MM.1S (cell line): ENCODE results near the gene ELAVL4.

ENCODE experiments used
- EZH2 ChIP-seq: fragments of 300-600 bp; sonication (generic); optimal IDR thresholded peaks from 2 replicates; pipeline ENCODE3; 2017; ENCODE audit warnings: low read depth, mild to moderate bottlenecking, antibody characterized with exemption, low read length, mixed read lengths
- EZH2phosphoT487 ChIP-seq: fragments of 300-600 bp; sonication (generic); IDR thresholded peaks from 2 replicates; pipeline ENCODE4 v1.6.1; 2018; ENCODE audit warnings: antibody characterized with exemption, low read length
- TF ChIP-seq, protein P1 (sequence below): fragments of 300-600 bp; sonication (generic); IDR thresholded peaks from 2 replicates; pipeline ENCODE4 v1.5.1; 2016; ENCODE audit warnings: antibody characterized with exemption, low read length, mixed read lengths

DNA sequence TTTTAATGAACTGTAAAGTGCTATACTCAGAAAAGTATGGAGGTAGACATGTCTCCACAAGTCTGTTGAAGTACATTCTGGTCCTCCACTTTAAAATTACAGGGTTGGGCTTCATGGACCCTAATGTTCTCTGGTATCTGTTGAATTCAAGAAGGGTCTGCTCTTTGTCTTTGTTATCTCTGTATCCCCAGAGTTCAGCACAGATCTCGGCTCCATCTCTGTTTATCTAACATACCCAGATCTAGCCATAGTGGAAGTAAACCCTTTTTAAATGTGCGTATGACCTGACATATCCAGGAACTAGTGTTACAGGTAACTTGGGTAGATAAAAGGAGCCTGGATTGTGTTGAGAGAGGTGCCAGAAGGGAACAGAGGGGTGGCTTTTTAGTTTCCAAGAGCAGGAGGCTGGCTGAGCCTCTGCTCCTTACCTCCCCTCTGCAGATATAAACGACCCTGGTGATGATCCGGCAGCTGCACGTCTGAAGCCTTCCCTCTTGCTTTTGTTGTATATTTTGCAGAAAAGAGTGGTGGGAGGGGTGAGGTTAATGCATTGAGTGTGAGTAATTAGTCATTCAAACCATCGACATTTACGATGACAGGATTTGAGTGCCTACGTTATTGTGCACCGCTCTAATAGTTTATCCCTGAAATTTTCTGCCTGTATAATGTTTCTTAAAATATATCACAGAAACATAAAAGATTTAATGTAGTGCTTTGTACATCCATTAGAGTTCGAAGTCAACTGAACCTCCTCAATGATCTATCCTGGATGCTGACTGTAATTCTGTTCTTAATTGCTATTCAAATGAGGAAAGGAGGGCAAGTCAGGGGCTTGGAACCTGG lies 30.8 kb downstream of the ELAVL4 start:
- TF ChIP-seq, protein P1, sequence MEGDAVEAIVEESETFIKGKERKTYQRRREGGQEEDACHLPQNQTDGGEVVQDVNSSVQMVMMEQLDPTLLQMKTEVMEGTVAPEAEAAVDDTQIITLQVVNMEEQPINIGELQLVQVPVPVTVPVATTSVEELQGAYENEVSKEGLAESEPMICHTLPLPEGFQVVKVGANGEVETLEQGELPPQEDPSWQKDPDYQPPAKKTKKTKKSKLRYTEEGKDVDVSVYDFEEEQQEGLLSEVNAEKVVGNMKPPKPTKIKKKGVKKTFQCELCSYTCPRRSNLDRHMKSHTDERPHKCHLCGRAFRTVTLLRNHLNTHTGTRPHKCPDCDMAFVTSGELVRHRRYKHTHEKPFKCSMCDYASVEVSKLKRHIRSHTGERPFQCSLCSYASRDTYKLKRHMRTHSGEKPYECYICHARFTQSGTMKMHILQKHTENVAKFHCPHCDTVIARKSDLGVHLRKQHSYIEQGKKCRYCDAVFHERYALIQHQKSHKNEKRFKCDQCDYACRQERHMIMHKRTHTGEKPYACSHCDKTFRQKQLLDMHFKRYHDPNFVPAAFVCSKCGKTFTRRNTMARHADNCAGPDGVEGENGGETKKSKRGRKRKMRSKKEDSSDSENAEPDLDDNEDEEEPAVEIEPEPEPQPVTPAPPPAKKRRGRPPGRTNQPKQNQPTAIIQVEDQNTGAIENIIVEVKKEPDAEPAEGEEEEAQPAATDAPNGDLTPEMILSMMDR = no peak
- TF ChIP-seq EZH2 (no peak), EZH2phosphoT487 (no peak)
